ENCODE results near the gene SLC51B. TPM values are rescaled to one million over a fixed set of nuclear protein-coding genes. Genes with fewer than 3 reads are reported as not detected.

Gene SLC51B
- total and polyA plus RNA-seq, 9 of the 15 experiments (the other 6 are each of a cell fraction or from before 2014, with no cell fraction given) = not detected

GRCh38 chr15:64997745-64998375, 47.3 kb upstream of the SLC51B start (continued):
- TF ChIP-seq ELK3 (CRISPR knock-in tag; IDR thresholded peaks at IDR 0.05) = no peak
- no peak for TF ChIP-seq ZNF277 (CRISPR knock-in tag; IDR thresholded peaks at IDR 0.05; ENCODE audit: borderline replicate concordance)
- no peak for TF ChIP-seq ZNF175 (CRISPR knock-in tag; IDR thresholded peaks at IDR 0.05; ENCODE audit: low read depth)
- no peak for TF ChIP-seq ZZZ3 (IDR thresholded peaks at IDR 0.05)
- TF ChIP-seq ZBTB9 (CRISPR knock-in tag; IDR thresholded peaks at IDR 0.05) = no peak
- TF ChIP-seq DLX4 (CRISPR knock-in tag; IDR thresholded peaks at IDR 0.05) = no peak
- no peak for TF ChIP-seq BDP1 (IDR thresholded peaks at IDR 0.05; ENCODE audit: insufficient read depth, insufficient read length)
